ENCODE measurements around the gene ARHGEF28.

The ARHGEF28 gene

DNA sequence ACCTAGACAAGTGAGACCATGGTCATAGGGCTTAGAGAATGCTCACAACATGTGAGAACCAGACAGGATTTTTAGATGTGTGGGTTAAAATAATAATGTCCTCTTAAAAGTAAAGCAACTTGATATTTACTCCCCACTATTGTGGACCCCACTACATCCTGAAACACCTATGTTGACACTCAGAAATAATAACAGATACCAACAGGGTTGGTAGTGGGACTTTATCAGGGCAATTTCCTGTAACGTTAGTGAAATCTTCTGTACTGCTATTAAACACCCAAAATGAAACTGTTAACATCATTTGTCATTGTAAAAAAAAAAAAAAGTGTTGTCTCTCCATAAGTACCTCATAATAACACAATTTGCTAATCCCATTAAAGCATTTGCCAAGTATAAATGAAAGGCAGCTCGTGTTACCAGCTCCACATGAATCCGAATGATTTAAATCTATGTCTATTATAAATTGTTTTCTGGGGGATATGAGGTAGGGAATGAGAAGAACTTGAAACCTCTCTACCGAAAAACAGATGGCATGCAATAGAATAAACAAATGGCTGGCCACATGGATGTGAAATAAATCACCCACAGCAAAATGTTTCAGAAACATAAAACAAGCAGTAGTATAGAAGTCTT is 285.9 kb downstream of the ARHGEF28 start:
- Histone ChIP-seq H3K4me1 (ENCODE audit: control insufficient read depth, insufficient read depth, low read length) (no peaks in the 10 kb centered on the region), H3K4me3 (ENCODE audit: low read length) (no peak overlapping the region), H3K27me3 (ENCODE audit: control insufficient read depth, insufficient read depth, low read length) (no peaks in the 10 kb centered on the region), H3K36me3 (ENCODE audit: control insufficient read depth, insufficient read depth, low read length) (no peaks in the 10 kb centered on the region), H3K9me3 (ENCODE audit: control insufficient read depth, low read length) (no peaks in the 10 kb centered on the region), H3K9ac (ENCODE audit: low read length) (no peak overlapping the region)

GRCh38 chr5:73912821-73913271 is 286.9 kb downstream of the ARHGEF28 start:
- no peaks in the 10 kb centered on the region for H3K9me3 ChIP-seq (ENCODE audit: control insufficient read depth, low read length)
- H3K4me3 ChIP-seq (ENCODE audit: low read length), result no peak overlapping the region
- no peak overlapping the region for H3K9ac ChIP-seq (ENCODE audit: low read length)
- H3K36me3 ChIP-seq (ENCODE audit: control insufficient read depth, insufficient read depth, low read length), result no peaks in the 10 kb centered on the region
- no peaks in the 10 kb centered on the region for H3K4me1 ChIP-seq (ENCODE audit: control insufficient read depth, insufficient read depth, low read length)
- H3K27me3 ChIP-seq (ENCODE audit: control insufficient read depth, insufficient read depth, low read length), result no peaks in the 10 kb centered on the region

- Histone ChIP-seq H3K4me3 (ENCODE audit: low read length) (no peak overlapping the region), H3K9ac (ENCODE audit: low read length) (no peak overlapping the region)
Observed at GRCh38 chr5:73913971-73914370, 288.0 kb downstream of the ARHGEF28 start.

DNA sequence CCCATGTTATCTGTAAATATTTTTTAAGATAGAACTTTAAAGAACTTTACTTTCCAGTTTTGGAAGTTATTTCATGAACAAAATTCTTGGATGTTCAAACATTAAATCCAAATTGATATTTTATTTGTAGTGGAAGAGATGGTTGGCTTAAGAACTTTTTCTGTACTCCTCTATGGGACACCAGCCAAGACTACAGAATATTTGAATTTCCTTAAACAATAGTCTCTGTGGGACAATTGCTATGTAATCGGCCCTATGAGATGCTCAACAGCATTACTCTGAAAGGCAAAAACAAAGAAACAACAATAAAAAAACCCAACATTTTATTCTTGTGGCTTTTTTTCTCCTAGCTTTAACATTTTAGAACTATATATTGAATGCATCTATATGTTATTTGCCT is 289.3 kb downstream of the ARHGEF28 start:
- no peaks in the 10 kb centered on the region for H3K36me3 ChIP-seq (ENCODE audit: control insufficient read depth, insufficient read depth, low read length)

More at GRCh38 chr5:73913971-73914370, 288.0 kb downstream of the ARHGEF28 start:
- no peaks in the 10 kb centered on the region for H3K9me3 ChIP-seq (ENCODE audit: control insufficient read depth, low read length)
- no peaks in the 10 kb centered on the region for H3K36me3 ChIP-seq (ENCODE audit: control insufficient read depth, insufficient read depth, low read length)
- no peaks in the 10 kb centered on the region for H3K27me3 ChIP-seq (ENCODE audit: control insufficient read depth, insufficient read depth, low read length)
- H3K4me1 ChIP-seq (ENCODE audit: control insufficient read depth, insufficient read depth, low read length), result no peaks in the 10 kb centered on the region

GRCh38 chr5:73917433-73917832 is 291.4 kb downstream of the ARHGEF28 start:
- Histone ChIP-seq H3K9me3 (ENCODE audit: control insufficient read depth, low read length) (no peaks in the 10 kb centered on the region), H3K27me3 (ENCODE audit: control insufficient read depth, insufficient read depth, low read length) (no peaks in the 10 kb centered on the region), H3K9ac (ENCODE audit: low read length) (no peak overlapping the region), H3K4me3 (ENCODE audit: low read length) (no peak overlapping the region), H3K36me3 (ENCODE audit: control insufficient read depth, insufficient read depth, low read length) (no peaks in the 10 kb centered on the region), H3K4me1 (ENCODE audit: control insufficient read depth, insufficient read depth, low read length) (no peaks in the 10 kb centered on the region)

More for the DNA sequence above, 289.3 kb downstream of the ARHGEF28 start:
- Histone ChIP-seq H3K4me3 (ENCODE audit: low read length) (no peak overlapping the region), H3K9me3 (ENCODE audit: control insufficient read depth, low read length) (no peaks in the 10 kb centered on the region), H3K4me1 (ENCODE audit: control insufficient read depth, insufficient read depth, low read length) (no peaks in the 10 kb centered on the region), H3K27me3 (ENCODE audit: control insufficient read depth, insufficient read depth, low read length) (no peaks in the 10 kb centered on the region), H3K9ac (ENCODE audit: low read length) (no peak overlapping the region)

GRCh38 chr5:73917891-73918290 is 291.9 kb downstream of the ARHGEF28 start:
- Histone ChIP-seq H3K36me3 (ENCODE audit: control insufficient read depth, insufficient read depth, low read length) (no peaks in the 10 kb centered on the region), H3K4me3 (ENCODE audit: low read length) (no peak overlapping the region), H3K4me1 (ENCODE audit: control insufficient read depth, insufficient read depth, low read length) (no peaks in the 10 kb centered on the region), H3K9me3 (ENCODE audit: control insufficient read depth, low read length) (no peaks in the 10 kb centered on the region), H3K9ac (ENCODE audit: low read length) (no peak overlapping the region), H3K27me3 (ENCODE audit: control insufficient read depth, insufficient read depth, low read length) (no peaks in the 10 kb centered on the region)

GRCh38 chr5:73918791-73919221 is 292.8 kb downstream of the ARHGEF28 start:
- H3K4me1 ChIP-seq (ENCODE audit: control insufficient read depth, insufficient read depth, low read length), result no peaks in the 10 kb centered on the region
- H3K9me3 ChIP-seq (ENCODE audit: control insufficient read depth, low read length), result no peaks in the 10 kb centered on the region
- H3K4me3 ChIP-seq (ENCODE audit: low read length), result no peak overlapping the region
- H3K27me3 ChIP-seq (ENCODE audit: control insufficient read depth, insufficient read depth, low read length), result no peaks in the 10 kb centered on the region
- no peaks in the 10 kb centered on the region for H3K36me3 ChIP-seq (ENCODE audit: control insufficient read depth, insufficient read depth, low read length)
- no peak overlapping the region for H3K9ac ChIP-seq (ENCODE audit: low read length)

DNA sequence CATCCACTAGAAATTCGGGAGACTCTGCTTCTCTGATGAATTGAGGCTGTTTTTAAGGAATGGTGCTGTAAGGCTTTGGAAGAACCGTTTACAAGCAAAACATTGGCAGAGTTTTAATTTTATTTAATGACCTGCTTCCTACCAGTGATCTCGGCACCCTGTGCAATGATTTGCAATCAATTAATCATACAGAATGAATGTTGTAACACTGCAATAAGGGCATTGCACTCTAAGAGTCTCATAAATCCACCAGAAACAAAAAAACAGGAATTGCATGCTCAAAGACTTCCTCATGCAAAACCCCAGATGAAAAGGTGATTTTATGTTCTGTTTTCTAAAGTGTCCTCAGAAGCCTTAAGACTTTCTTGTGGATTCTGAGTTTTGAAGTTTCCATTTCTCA is 295.7 kb downstream of the ARHGEF28 start:
- Histone ChIP-seq H3K4me3 (ENCODE audit: low read length) (no peak overlapping the region), H3K27me3 (ENCODE audit: control insufficient read depth, insufficient read depth, low read length) (no peaks in the 10 kb centered on the region), H3K36me3 (ENCODE audit: control insufficient read depth, insufficient read depth, low read length) (no peaks in the 10 kb centered on the region), H3K9ac (ENCODE audit: low read length) (no peak overlapping the region), H3K9me3 (ENCODE audit: control insufficient read depth, low read length) (no peaks in the 10 kb centered on the region), H3K4me1 (ENCODE audit: control insufficient read depth, insufficient read depth, low read length) (no peaks in the 10 kb centered on the region)

DNA sequence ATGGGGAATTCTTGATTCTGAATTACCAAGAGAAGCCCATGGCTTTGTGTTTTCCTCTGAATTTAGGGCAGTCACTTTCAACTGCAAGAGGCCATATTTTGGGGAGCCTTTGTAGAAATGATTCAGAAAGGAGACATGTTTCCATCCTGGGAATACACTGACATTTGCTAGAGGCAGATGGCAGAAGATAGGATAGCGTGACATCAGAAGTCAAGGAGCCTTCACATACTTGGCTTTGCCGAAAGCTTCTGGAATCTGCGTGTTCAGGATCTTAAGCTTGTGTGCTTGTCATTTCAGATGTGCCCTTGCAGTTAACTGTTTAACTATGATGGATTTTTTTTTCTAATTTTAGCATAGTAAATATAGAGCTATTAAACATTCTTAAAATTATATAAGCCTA is 296.2 kb downstream of the ARHGEF28 start:
- Histone ChIP-seq H3K9me3 (ENCODE audit: control insufficient read depth, low read length) (no peaks in the 10 kb centered on the region), H3K4me3 (ENCODE audit: low read length) (no peak overlapping the region), H3K27me3 (ENCODE audit: control insufficient read depth, insufficient read depth, low read length) (no peaks in the 10 kb centered on the region), H3K4me1 (ENCODE audit: control insufficient read depth, insufficient read depth, low read length) (no peaks in the 10 kb centered on the region), H3K36me3 (ENCODE audit: control insufficient read depth, insufficient read depth, low read length) (no peaks in the 10 kb centered on the region), H3K9ac (ENCODE audit: low read length) (no peak overlapping the region)

DNA sequence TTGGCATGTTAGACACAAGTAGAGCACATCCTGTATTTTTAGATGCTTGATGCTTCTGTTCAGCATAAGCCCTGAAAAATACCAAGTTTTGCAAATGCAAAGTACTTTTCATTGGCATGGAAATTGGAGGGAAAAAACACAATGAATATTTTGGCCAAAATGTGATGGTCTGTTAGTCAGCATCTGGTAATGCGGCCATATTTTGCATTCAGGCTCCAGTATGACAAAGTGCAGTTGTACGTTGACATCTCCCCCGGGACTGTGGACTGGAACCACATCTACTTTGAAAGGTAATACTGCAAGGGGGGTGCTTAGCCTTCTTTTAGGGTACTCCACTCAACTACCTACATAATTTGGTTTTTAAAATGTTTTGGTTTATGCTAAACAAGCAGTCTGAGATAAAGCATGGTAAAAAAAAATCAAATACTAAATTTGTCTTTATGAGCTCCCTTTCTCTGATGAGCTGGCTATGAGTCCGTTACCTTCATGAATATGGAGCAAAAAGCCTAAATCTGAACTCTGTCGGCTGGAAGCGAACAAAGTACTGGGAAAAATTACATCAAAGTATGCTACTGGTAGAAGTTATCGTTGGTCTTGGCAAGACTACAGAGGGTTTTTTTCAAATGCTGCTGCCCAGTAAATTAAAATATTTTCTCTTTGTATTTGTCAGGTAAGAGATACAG is 297.0 kb downstream of the ARHGEF28 start:
- Histone ChIP-seq H3K9me3 (ENCODE audit: control insufficient read depth, low read length) (no peaks in the 10 kb centered on the region), H3K9ac (ENCODE audit: low read length) (no peak overlapping the region), H3K36me3 (ENCODE audit: control insufficient read depth, insufficient read depth, low read length) (no peaks in the 10 kb centered on the region), H3K4me1 (ENCODE audit: control insufficient read depth, insufficient read depth, low read length) (no peaks in the 10 kb centered on the region), H3K27me3 (ENCODE audit: control insufficient read depth, insufficient read depth, low read length) (no peaks in the 10 kb centered on the region), H3K4me3 (ENCODE audit: low read length) (no peak overlapping the region)

DNA sequence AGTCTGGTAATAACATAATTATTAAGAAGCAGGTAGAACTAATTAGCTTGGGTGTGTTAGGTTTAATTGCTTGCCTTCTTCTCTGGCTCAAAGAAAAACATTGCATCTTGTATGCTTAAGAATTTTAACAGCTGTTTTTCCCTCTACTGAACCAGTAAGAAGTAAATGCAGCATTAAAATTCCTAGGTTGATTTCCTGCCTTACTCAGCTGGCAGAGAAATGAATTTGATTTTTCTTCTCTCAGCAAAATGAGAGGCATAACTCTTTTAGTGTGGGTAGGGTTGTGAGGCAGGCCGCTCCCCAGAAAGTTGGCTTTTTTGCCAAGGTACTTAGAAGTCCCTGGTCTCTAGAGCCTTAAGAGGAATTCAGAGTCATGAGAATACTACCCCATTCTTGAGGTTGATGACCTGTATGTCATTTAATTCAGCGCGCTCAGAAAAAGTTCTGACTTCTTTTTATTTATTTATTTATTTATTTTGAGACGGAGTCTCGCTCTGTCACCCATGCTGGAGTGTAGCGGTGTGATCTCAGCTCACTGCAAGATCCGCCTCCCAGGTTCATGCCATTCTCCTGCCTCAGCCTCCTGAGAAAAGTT is 302.6 kb downstream of the ARHGEF28 start:
- Histone ChIP-seq H3K36me3 (ENCODE audit: control insufficient read depth, insufficient read depth, low read length) (no peaks in the 10 kb centered on the region), H3K4me3 (ENCODE audit: low read length) (no peak overlapping the region), H3K4me1 (ENCODE audit: control insufficient read depth, insufficient read depth, low read length) (no peaks in the 10 kb centered on the region), H3K9ac (ENCODE audit: low read length) (no peak overlapping the region), H3K9me3 (ENCODE audit: control insufficient read depth, low read length) (no peaks in the 10 kb centered on the region), H3K27me3 (ENCODE audit: control insufficient read depth, insufficient read depth, low read length) (no peaks in the 10 kb centered on the region)

DNA sequence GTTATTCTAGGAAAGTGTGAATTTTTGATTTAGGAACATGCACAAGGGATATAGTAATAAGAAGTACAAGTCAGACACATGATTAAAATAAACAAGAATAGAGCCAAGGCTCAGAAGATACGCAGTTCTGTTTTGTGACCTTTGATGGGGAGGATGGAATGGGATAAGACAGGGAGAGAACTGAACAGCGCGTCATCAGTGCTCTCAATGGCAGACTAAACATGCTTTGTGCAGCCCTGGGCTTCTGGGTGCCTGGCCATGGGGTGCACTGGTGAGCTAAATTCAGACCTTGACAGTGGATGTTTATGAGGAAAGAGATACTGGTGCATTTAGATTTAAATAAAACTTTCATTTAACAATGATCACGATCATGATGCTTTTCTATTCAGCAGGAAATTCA is 309.7 kb downstream of the ARHGEF28 start:
- no peaks in the 10 kb centered on the region for H3K9me3 ChIP-seq (ENCODE audit: control insufficient read depth, low read length)
- no peak overlapping the region for H3K9ac ChIP-seq (ENCODE audit: low read length)
- no peak overlapping the region for H3K4me3 ChIP-seq (ENCODE audit: low read length)
- no peaks in the 10 kb centered on the region for H3K36me3 ChIP-seq (ENCODE audit: control insufficient read depth, insufficient read depth, low read length)
- no peaks in the 10 kb centered on the region for H3K4me1 ChIP-seq (ENCODE audit: control insufficient read depth, insufficient read depth, low read length)
- no peaks in the 10 kb centered on the region for H3K27me3 ChIP-seq (ENCODE audit: control insufficient read depth, insufficient read depth, low read length)
